GM04503 (cell line): ENCODE measurements around the gene HDAC8.
"Not testable (repeated sequence)": the region's sequence is repeated elsewhere in the genome, so short reads cannot be mapped to it uniquely, and the experiment has no call there.

Experiments
- DNase-seq: peaks from one replicate; pipeline ENCODE4 v3.0.0-alpha.2; 2012; ENCODE audit warnings: low read depth

The HDAC8 gene

DNA sequence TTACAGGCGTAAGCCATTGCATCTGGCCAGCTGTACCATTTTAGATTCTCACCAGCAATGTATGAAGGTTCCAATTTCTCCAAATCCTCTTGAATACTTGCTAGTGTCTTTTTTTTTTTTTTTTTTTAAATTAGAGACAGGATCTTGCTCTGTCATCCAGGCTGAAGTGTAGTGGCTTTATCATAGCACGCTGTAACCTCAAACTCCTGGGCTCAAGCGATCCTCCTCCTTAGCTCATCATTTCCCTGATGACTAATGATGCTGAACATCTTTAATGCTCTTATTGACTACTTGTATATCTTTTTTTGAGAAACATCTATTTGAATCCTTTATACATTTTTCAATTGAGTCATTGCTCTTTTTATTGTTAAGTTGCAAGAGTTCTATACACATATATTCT is 40.3 kb downstream of the HDAC8 start:
- no peak for DNase-seq

DNA sequence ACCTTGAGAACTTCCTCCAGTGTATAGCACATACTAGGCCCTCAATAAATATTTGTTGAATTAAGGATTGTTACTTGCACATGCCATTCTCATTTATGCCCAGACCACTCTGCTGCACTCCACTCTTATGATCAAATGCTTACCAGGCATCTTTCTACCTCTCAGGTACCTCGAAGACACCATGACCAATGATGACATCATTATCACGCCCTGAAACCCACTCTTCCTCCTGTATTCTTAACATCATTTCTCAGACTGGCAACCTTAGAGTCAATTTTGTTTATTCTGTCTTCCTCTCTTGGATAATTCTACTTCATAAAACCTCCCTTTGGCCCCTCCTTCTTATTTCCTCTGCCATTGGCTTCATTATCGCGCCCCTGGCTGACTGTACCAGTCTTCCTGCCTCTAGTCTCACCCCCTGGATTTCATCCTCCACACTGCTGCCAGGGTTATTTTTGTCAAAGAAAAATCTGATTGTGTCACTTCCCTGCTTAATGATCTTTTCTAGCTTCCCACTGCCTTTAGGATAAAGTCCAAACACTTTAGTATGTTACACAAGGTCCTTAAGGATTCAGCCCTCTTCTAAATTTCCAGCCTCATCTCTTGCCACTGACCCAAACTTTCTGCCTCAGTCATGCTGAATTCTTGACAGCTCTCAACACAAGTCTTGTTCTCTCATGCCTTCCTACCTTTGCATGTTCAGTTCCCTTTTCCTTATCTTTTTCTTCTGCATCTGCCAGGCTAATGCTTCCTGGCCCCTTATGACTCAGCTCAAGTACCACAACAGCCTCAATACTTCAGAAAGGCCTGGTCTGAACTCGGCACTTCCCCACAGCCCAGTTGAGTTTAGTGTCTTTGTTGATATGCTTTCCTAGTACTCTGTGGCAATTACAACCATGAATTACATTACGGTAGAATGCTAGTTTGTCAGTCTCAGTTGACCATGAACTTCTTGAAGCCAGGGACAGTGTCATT is 45.8 kb downstream of the HDAC8 start:
- DNase-seq: no peak

GRCh38 chrX:72498782-72499181 is 73.9 kb downstream of the HDAC8 start:
- no peak for DNase-seq

- DNase-seq: no peak
These were observed 77.6 kb downstream of the HDAC8 start for GRCh38 chrX:72495046-72495445.

DNA sequence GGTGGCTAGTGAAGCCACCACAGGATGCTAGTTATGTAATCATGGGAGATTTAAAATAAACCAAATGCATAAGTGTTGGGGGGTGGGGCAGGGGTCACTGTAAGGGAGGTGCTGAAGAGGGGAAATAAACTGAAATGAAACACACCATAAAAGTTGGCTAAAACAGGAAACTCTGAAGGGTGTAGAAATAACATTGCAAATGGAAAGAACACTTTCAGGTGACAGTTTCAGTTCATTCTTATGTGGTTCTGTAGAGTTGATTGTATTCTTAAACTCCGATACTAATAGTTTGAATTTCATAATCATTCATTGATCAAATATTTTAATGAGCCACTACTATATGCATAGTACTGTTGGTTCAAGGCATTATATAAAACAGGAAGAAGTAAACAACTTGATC is 80.1 kb downstream of the HDAC8 start:
- no peak for DNase-seq

- DNase-seq: not testable (repeated sequence)
These were observed 82.4 kb downstream of the HDAC8 start for GRCh38 chrX:72490221-72490620.

- no peak for DNase-seq
These were observed 85.0 kb downstream of the HDAC8 start for GRCh38 chrX:72487661-72488060.

- DNase-seq: no peak
These were observed 93.0 kb downstream of the HDAC8 start for GRCh38 chrX:72479324-72480274.

DNA sequence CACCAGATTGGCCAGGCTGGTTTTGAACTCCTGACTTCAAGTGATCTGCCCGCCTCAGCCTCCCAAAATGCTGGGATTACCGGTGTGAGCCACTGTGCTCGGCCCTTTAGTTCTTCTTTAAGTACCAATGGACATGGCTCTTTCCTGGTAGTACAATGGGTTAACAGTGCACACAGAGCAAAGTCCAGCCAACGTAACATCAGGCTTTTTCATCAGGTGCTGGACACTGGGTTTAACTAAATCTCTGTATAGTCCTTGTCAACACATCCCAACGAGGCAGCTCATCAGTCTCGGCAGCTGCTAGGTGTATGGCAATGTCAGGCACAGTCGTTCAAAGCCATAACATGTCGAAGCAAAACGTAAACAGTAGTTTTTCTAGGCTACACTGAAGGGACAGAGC is 93.8 kb downstream of the HDAC8 start:
- no peak for DNase-seq

- DNase-seq: no peak
These were observed 94.3 kb downstream of the HDAC8 start for GRCh38 chrX:72478351-72478750.

GRCh38 chrX:72477781-72478181 is 94.9 kb downstream of the HDAC8 start:
- no peak for DNase-seq

DNA sequence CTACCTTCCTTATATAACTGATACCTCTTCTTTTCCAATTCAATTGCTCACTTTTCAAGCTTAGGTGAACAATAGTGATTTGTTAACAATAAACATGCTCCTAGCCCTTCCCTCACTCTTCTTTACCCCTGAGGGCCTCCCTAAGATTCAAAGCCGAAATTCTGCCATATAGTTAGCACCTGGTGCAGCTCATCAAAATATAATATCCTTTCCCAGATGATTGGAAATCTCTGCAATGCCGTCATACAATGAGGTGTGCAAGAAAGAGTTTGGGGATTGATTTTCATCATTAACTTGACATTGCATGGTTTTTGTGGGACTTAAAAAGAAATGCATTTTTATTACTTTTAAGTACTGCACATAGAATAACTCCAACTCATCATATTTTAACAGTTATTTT is 95.3 kb downstream of the HDAC8 start:
- DNase-seq: no peak

DNA sequence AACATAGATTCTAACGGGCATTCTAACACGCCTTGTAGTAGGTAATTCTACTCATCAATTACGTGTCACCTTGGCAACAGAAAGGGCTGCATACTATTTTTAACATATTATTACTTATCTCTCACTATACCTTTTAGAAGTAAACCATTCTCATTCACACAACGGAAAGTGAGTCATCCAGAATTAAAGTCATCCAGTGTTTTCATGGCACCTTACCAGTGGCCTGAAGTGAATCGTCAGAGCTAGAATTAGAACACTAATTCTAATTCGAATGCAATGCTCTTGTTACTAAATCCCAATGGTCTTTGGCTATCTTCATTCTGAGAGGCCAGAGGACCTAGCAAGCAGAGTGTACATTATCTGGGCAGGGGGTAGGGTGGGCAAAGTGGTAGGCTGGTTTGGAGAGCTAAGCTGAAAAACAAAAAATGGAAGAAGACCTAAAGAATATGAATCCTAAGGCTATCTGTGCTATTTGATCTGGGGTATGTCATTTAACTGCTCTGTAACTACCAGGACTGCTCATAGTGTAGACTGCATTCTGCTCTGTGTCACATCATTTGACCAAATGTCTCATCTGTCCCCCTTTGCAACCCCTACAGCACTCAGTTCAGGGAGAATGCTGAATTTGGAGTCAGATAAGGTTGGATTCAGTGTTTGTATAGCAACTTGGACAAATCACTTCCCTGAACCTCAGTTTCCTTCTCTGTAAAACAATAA is 96.5 kb downstream of the HDAC8 start:
- DNase-seq: no peak

- no peak for DNase-seq
These were observed 97.3 kb downstream of the HDAC8 start for GRCh38 chrX:72475338-72475737.

- DNase-seq: no peak
These were observed 102.0 kb downstream of the HDAC8 start for GRCh38 chrX:72470532-72471223.

GRCh38 chrX:72470117-72470516 is 102.5 kb downstream of the HDAC8 start:
- DNase-seq: no peak

- DNase-seq: no peak
These were observed 104.0 kb downstream of the HDAC8 start for GRCh38 chrX:72468607-72469006.

DNA sequence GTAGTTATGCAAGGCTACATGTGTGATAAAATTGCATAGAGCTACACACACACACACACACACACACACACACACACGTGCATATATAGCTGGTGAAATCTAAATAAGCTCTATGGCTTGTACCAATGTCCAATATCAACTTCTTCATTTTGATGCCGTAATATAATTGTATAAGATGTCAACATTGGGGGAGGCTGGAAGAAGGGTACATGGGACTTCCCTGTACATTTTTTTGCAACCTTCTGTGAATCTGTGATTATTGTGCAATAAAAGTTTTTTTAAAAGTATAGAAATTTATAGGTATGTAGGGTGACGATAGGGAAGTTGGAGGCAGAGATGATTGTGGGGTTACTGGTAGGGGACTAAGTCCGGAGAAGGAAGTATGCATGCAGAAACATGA is 105.5 kb downstream of the HDAC8 start:
- no peak for DNase-seq

DNA sequence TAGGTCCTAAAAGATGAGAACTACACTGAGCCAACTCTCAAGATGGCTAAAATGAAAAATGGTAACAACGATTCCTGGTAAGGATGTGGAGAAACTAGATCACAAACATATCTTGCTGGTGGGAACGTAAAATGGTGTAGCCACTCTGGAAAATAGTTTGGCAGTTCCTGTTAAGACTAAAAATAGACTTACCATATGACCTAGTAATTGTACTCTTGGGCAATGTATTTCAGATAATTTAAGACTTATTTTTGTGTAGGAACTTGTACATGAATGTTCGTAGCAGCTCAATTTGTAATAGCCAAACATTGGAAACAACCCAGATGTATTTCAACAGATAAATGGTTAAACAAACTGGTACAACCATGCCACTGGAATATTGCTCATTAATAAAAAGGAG is 106.2 kb downstream of the HDAC8 start:
- DNase-seq: no peak

DNA sequence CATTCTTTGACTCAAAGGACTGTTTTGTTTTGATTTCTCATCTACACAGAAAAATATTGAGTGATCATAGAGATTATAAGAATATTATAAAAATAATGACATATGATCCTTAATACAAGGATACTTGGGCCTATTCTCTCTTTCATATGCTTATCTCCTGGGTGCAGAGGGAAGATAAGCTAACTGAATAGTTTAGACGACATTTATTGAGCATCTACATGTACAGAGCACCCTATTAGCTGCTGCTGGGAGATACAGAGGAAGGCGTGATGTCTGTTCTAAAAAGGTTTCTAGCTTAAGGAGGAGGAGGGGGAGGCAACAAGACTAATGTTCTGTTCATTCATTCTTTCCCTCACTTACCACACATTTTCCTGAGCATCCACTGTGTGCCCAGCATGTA is 106.8 kb downstream of the HDAC8 start:
- DNase-seq: no peak

DNA sequence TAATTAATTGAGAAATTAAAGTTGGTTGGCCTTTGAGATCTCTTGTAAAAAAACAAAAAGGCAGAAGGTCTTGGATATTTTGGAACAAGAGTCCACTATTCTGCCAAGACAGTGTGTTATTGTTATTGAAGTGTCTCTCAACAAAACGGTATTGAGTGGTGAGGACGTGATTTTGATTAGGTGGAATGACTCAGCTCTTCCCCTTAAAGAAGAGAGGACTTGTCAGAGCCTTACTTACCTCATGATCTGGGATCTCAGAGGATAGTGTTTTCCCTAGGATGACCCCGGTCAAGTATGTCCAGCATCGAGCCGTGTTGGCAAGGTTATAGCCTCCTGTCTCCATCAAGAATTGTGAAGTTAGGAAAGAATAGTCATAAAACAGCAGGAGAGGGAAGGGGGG is 110.9 kb downstream of the HDAC8 start:
- no peak for DNase-seq

DNA sequence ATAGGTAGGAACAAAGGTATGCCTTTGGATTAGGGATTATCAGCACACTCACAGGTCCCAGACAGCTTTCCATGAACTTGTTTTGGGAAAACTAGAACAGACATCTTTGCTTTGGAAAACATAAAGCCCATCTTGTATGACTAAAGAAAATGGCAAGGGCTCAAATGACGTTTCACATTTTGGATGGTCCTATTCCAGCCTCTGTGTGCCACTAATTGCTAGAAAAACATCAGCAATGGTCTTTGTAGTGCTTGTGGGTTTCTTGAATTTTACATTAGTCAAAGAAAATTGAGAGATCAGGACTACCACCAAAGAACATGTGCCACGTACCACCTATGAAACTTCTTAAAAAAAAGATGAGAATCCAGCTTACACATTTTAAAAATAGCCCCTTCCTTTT is 111.4 kb downstream of the HDAC8 start:
- no peak for DNase-seq
